Measurements from ENCODE around the gene RPGRIP1L. TPM values are rescaled to one million over a fixed set of nuclear protein-coding genes. Genes with fewer than 3 reads are reported as not detected.

Gene RPGRIP1L
- total and polyA plus RNA-seq, 2 donors (not counting 1 experiment from before 2014, with no cell fraction given): 7.4 to 13.0 TPM

DNA sequence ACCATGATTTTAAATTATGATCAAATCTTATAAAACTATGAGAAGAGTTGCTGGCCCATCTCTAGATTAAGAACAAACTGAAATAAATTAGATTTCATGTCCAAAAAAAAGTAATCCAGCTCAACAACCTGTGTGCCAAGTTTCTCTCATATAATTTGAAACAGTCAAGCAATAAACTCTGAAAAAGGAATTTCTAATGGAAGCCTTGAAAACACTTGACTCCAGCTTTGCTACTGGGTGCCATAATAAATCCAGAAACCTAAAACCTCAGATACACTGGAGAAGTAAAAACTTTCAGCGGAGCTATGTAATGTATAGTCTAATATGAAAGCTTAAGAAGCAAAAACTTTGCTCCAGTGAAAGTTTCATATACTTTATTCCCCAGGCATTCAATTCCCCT, 25.5 kb downstream of the RPGRIP1L start:
- no peak for TF ChIP-seq EZH2 (IDR thresholded peaks at IDR 0.05; ENCODE audit: low read length, missing control alignments)
- TF ChIP-seq, protein P1, sequence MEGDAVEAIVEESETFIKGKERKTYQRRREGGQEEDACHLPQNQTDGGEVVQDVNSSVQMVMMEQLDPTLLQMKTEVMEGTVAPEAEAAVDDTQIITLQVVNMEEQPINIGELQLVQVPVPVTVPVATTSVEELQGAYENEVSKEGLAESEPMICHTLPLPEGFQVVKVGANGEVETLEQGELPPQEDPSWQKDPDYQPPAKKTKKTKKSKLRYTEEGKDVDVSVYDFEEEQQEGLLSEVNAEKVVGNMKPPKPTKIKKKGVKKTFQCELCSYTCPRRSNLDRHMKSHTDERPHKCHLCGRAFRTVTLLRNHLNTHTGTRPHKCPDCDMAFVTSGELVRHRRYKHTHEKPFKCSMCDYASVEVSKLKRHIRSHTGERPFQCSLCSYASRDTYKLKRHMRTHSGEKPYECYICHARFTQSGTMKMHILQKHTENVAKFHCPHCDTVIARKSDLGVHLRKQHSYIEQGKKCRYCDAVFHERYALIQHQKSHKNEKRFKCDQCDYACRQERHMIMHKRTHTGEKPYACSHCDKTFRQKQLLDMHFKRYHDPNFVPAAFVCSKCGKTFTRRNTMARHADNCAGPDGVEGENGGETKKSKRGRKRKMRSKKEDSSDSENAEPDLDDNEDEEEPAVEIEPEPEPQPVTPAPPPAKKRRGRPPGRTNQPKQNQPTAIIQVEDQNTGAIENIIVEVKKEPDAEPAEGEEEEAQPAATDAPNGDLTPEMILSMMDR (conservative IDR thresholded peaks at IDR 0.05 in 1 of 2, IDR thresholded peaks at IDR 0.05 in 1 of 2; ENCODE audit: low read depth in 1 of 2, low read length in 2 of 2): no peak
- H3K36me3 ChIP-seq (ENCODE audit: control insufficient read depth, insufficient read depth, low read length): no peaks in the 10 kb centered on the region

DNA sequence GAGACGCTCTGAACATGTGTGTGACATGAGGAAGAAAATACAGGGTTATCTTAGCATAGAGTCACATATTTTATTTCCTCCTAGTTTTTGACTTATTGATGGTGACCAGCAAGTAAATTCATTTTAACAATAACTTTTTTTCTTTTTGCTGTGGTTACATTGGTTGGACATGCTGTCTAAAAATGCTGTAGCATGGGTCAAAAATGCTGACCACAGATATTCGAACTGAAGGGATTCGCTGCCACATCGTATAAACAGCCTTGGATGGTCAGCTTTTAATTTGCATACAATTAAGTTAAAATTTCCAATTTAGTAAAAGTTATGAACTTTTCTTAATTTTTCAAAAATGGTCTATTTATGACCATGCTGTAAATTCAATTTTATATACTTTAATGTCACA, 30.5 kb downstream of the RPGRIP1L start:
- no peaks in the 10 kb centered on the region for H3K4me1 ChIP-seq (ENCODE audit: control insufficient read depth, extremely low read depth, insufficient read depth, low read length)
- no peaks in the 10 kb centered on the region for H3K36me3 ChIP-seq (ENCODE audit: control insufficient read depth, insufficient read depth, low read length)
- H3K79me2 ChIP-seq (ENCODE audit: control insufficient read depth, insufficient read depth, low read length): no peaks in the 10 kb centered on the region
- no peak overlapping the region for H3K9ac ChIP-seq (ENCODE audit: insufficient read depth, low read length)
- no peak overlapping the region for H2AFZ ChIP-seq (ENCODE audit: low read length)
- H3K9me3 ChIP-seq (ENCODE audit: control insufficient read depth, insufficient read depth, low read depth, low read length): no peaks in the 10 kb centered on the region
- H3K4me2 ChIP-seq (ENCODE audit: extremely low read depth, insufficient read depth, low read length): no peak overlapping the region
- no peak overlapping the region for H3K4me3 ChIP-seq (replicated peaks in 1 of 4; ENCODE audit: control extremely low read depth in 1 of 4, insufficient read depth in 1 of 4, low read depth in 3 of 4, low read length in 4 of 4)
- DNase-seq (ENCODE audit: low read depth in 2 of 2): peak in 1 of 2 donors; percentile 40
- no peak for TF ChIP-seq EZH2 (IDR thresholded peaks at IDR 0.05; ENCODE audit: low read length, missing control alignments)
- TF ChIP-seq, protein P1 (conservative IDR thresholded peaks at IDR 0.05 in 1 of 2, IDR thresholded peaks at IDR 0.05 in 1 of 2; ENCODE audit: low read depth in 1 of 2, low read length in 2 of 2): no peak
- no peak overlapping the region for H3K27ac ChIP-seq (ENCODE audit: insufficient read depth, low read length)
- H3K27me3 ChIP-seq (ENCODE audit: control insufficient read depth, insufficient read depth, low read length): no peaks in the 10 kb centered on the region
- no peaks in the 10 kb centered on the region for H4K20me1 ChIP-seq (ENCODE audit: control insufficient read depth, extremely low read depth, insufficient read depth, low read length)

More for the DNA sequence above, 25.5 kb downstream of the RPGRIP1L start:
- Histone ChIP-seq H3K27ac (ENCODE audit: insufficient read depth, low read length) (no peak overlapping the region), H3K79me2 (ENCODE audit: control insufficient read depth, insufficient read depth, low read length) (no peaks in the 10 kb centered on the region), H4K20me1 (ENCODE audit: control insufficient read depth, extremely low read depth, insufficient read depth, low read length) (no peaks in the 10 kb centered on the region), H2AFZ (ENCODE audit: low read length) (no peak overlapping the region), H3K4me1 (ENCODE audit: control insufficient read depth, extremely low read depth, insufficient read depth, low read length) (no peaks in the 10 kb centered on the region), H3K4me3 (replicated peaks in 1 of 4; ENCODE audit: control extremely low read depth in 1 of 4, insufficient read depth in 1 of 4, low read depth in 3 of 4, low read length in 4 of 4) (no peak overlapping the region), H3K27me3 (ENCODE audit: control insufficient read depth, insufficient read depth, low read length) (no peaks in the 10 kb centered on the region), H3K4me2 (ENCODE audit: extremely low read depth, insufficient read depth, low read length) (no peak overlapping the region), H3K9ac (ENCODE audit: insufficient read depth, low read length) (no peak overlapping the region), H3K9me3 (ENCODE audit: control insufficient read depth, insufficient read depth, low read depth, low read length) (no peaks in the 10 kb centered on the region)
- no peak for DNase-seq (ENCODE audit: low read depth in 2 of 2)

DNA sequence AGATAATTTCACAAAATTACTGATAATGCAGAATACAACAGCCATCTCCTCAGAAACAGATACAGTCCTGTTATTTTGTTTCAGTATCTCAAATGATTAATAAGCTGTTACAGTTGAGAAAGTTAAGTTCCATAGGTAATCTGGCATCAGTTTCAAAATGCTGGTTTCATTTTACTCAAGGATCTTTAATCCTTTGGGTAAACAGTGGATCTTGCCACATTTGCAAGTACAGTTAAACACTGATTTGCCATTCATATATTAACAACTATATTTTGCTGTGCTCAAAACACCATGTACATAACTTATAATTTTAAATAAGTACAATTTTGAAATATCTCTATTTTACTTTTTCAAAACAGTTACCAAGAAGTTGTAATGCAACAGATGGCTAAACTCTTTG, 31.2 kb downstream of the RPGRIP1L start:
- Histone ChIP-seq H3K4me3 (replicated peaks in 1 of 4; ENCODE audit: control extremely low read depth in 1 of 4, insufficient read depth in 1 of 4, low read depth in 3 of 4, low read length in 4 of 4) (no peak overlapping the region), H3K27ac (ENCODE audit: insufficient read depth, low read length) (no peak overlapping the region), H4K20me1 (ENCODE audit: control insufficient read depth, extremely low read depth, insufficient read depth, low read length) (no peaks in the 10 kb centered on the region), H3K36me3 (ENCODE audit: control insufficient read depth, insufficient read depth, low read length) (no peaks in the 10 kb centered on the region), H2AFZ (ENCODE audit: low read length) (no peak overlapping the region), H3K79me2 (ENCODE audit: control insufficient read depth, insufficient read depth, low read length) (no peaks in the 10 kb centered on the region), H3K9me3 (ENCODE audit: control insufficient read depth, insufficient read depth, low read depth, low read length) (no peaks in the 10 kb centered on the region), H3K27me3 (ENCODE audit: control insufficient read depth, insufficient read depth, low read length) (no peaks in the 10 kb centered on the region), H3K4me1 (ENCODE audit: control insufficient read depth, extremely low read depth, insufficient read depth, low read length) (no peaks in the 10 kb centered on the region), H3K4me2 (ENCODE audit: extremely low read depth, insufficient read depth, low read length) (no peak overlapping the region), H3K9ac (ENCODE audit: insufficient read depth, low read length) (no peak overlapping the region)
- no peak for TF ChIP-seq EZH2 (IDR thresholded peaks at IDR 0.05; ENCODE audit: low read length, missing control alignments)
- TF ChIP-seq, protein P1 (conservative IDR thresholded peaks at IDR 0.05 in 1 of 2, IDR thresholded peaks at IDR 0.05 in 1 of 2; ENCODE audit: low read depth in 1 of 2, low read length in 2 of 2): no peak
- no peak for DNase-seq (ENCODE audit: low read depth in 2 of 2)

Data from fibroblast of lung (primary cell).